OCI-LY7 (cell line): ENCODE results near the gene GDF10. TPM values are rescaled to one million over a fixed set of nuclear protein-coding genes. Genes with fewer than 3 reads are reported as not detected.

ENCODE experiments used
- BruUV-seq: library from RNA; stranded (reverse); fragments of 400-500 nt; replicated peaks from 2 replicates; lab custom pipeline; 2021; lab: Mats Ljungman, UMichigan
- CTCF ChIA-PET: fragments of 300-600 bp; sonication (Branson Sonifier 250); formaldehyde crosslinking; loops from one replicate; lab custom pipeline; 2022; ENCODE audit warnings: antibody characterized with exemption; ENCODE audit not compliant: unreplicated experiment; lab: Charles Lee
- POLR2A ChIA-PET: fragments of 300-600 bp; sonication (Branson Sonifier 250); formaldehyde crosslinking; loops from one replicate; lab custom pipeline; 2022; ENCODE audit warnings: antibody characterized with exemption; lab: Charles Lee
- DNase-seq: peaks from one replicate; pipeline ENCODE4 v3.0.0-alpha.2; 2015; ENCODE audit warnings: low spot score
- H2AFZ ChIP-seq: fragments of 200-600 bp; sonication (generic), shearing (Covaris generic); 2 replicates; pipeline ENCODE4 v1.6.1; 2014; ENCODE audit warnings: mild to moderate bottlenecking, antibody characterized with exemption, low read length, moderate library complexity
- H3K27ac ChIP-seq: fragments of 200-600 bp; sonication (generic); 2 replicates; pipeline ENCODE4 v1.5.1; 2014; ENCODE audit warnings: mixed run types, low read depth, mild to moderate bottlenecking, moderate library complexity, low read length, inconsistent platforms; ENCODE audit not compliant: poor library complexity, severe bottlenecking
- H3K36me3 ChIP-seq: fragments of 200-600 bp; sonication (generic); 2 replicates; pipeline ENCODE4 v1.6.1; 2014; ENCODE audit warnings: mild to moderate bottlenecking, antibody characterized with exemption, low read length, moderate library complexity, mixed read lengths; ENCODE audit not compliant: insufficient read depth
- H3K4me1 ChIP-seq: fragments of 200-600 bp; sonication (generic); 2 replicates; pipeline ENCODE4 v1.5.1; 2014; ENCODE audit warnings: mild to moderate bottlenecking, low read length; ENCODE audit not compliant: insufficient read depth, poor library complexity, severe bottlenecking
- H3K4me2 ChIP-seq: fragments of 200-600 bp; sonication (generic); 2 replicates; pipeline ENCODE4 v1.6.1; 2014; ENCODE audit warnings: mild to moderate bottlenecking, low read length
- H3K4me3 ChIP-seq: fragments of 200-600 bp; sonication (generic); 2 replicates; pipeline ENCODE4 v1.5.1; 2014; ENCODE audit warnings: mild to moderate bottlenecking, low read depth, low read length; ENCODE audit not compliant: poor library complexity, severe bottlenecking
- H3K79me2 ChIP-seq: fragments of 200-600 bp; sonication (generic); 2 replicates; pipeline ENCODE4 v1.6.1; 2016; ENCODE audit warnings: low read depth, mild to moderate bottlenecking, low read length, moderate library complexity, mixed read lengths; ENCODE audit not compliant: insufficient read depth
- H3K9me2 ChIP-seq: fragments of 200-600 bp; sonication (generic); 2 replicates; pipeline ENCODE4 v1.6.1; 2016; ENCODE audit warnings: mild to moderate bottlenecking, low read length, mixed read lengths; ENCODE audit not compliant: insufficient read depth
- H3K9me3 ChIP-seq: fragments of 200-600 bp; sonication (generic); 2 replicates; pipeline ENCODE4 v1.6.1; 2014; ENCODE audit warnings: mild to moderate bottlenecking, mixed run types, low read length, mixed read lengths
- H4K20me1 ChIP-seq: fragments of 200-600 bp; sonication (generic); 2 replicates; pipeline ENCODE4 v1.6.1; 2014; ENCODE audit warnings: mild to moderate bottlenecking, antibody characterized with exemption, low read length, moderate library complexity, mixed read lengths; ENCODE audit not compliant: insufficient read depth
- EZH2phosphoT487 ChIP-seq: fragments of 200-600 bp; sonication (generic); IDR thresholded peaks from 2 replicates; pipeline ENCODE4 v1.6.1; 2018; ENCODE audit warnings: low read depth, borderline replicate concordance, mild to moderate bottlenecking, mixed run types, antibody characterized with exemption, low read length, moderate library complexity, mixed read lengths
- intact Hi-C: fragments of 100-400 bp; cut with micrococcal nuclease; formaldehyde crosslinking; loops from one replicate; pipeline ENCODE4 v1.10.0; 2022; ENCODE audit not compliant: unreplicated experiment
- total RNA-seq, 2 experiments: library from RNA; depleted of rRNA in 1 of 2; stranded (reverse); fragments of >200 nt in 1 of 2; shearing (Covaris generic) in 1 of 2; gene quantifications; 2 replicates each; pipeline ENCODE4 v1.2.3, GENCODE V29; 2014 to 2022
- TF ChIP-seq, protein P1 (sequence below): fragments of 200-600 bp; sonication (generic); conservative IDR thresholded peaks from 2 replicates; pipeline ENCODE4 v1.5.1; 2014; ENCODE audit warnings: mild to moderate bottlenecking, antibody characterized with exemption, low read length, moderate library complexity, mixed read lengths

GDF10 gene
- total RNA-seq, 2 experiments from 2014 or later = not detected

DNA sequence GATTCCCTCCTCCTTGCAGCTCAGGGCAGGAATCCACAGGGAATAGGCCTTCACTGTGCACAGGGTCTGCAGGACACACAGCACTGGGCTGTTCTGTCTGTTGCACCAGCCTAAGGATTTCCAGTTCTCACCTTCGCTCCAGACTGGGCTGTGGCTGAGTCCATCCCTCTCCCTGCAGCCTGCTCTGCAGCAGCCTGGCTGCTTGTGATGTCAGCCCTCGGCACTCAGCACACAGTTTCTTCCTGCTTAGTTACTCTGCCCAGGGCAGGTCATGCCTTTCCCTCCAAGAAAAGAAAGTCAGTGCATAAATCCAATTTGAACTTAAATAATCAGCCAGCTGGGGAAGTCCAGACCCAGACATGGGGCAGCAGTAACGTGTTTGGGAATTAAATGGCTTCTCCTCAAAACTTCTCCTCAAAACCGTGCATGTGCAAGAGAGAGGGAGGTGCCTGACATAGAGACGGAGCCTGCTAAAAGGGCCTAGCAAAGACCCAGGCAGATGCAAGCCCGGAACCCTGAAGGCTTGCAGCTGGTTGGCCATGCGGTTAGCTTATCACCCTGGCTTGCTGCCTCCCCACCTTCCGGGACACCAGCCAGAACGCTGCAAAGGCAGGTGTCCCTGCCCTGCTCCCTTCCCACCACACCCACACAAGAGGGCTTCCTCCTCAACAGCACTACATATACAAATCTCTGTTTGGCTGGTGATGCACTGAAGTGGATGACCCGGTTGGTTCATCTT lies 11.4 kb downstream of the GDF10 start:
- intact Hi-C loops = loop anchor here (10.0 kb wide), 1 partner anchor 63 kb away; no protein-coding TSS in a partner anchor
- no TSS peak for BruUV-seq
- POLR2A ChIA-PET = no interaction called here

DNA sequence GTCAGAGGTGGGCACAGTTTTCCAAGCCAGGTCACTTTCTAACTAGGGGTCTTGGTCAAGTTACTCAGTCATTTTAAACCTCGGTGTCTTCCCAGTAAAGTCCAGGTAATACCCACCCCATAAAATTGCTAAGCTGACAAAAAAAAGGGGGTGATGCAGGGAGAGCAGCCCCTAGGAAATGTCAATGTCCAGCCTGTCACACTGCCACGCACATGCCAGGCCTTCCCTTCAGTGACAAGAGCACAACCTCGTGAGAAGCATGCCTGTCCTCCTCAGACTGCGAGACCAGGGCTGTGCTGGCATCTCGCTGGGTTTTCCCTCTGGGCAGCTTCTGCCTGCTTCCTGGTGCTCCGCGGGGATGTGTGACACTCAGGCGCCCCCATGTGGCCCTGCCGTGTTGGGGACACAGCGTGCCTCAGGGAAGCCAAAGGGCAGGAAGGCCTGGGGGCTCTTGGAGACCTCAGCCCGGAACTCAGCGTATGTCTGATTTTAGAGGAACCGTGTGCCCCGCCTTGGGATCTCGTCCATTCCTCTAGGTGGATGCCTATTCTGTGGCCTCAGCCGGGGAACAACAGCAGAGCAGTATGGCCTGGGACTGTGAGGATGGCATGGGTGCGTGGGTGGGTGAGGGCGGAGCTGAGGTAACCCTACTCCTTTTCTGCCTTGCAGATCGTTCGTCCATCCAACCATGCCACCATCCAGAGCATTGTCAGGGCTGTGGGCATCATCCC lies 12.1 kb downstream of the GDF10 start:
- Histone ChIP-seq H3K4me1 (no peaks in the 10 kb centered on the region), H3K4me3 (no peak overlapping the region), H3K9me2 (no peaks in the 10 kb centered on the region), H3K4me2 (no peak overlapping the region), H3K36me3 (no peaks in the 10 kb centered on the region), H4K20me1 (no peaks in the 10 kb centered on the region), H3K9me3 (no peaks in the 10 kb centered on the region), H2AFZ (peak overlapping the region; percentile 48; the same call in 1 of the 2 replicates), H3K79me2 (no peaks in the 10 kb centered on the region), H3K27ac (no peak overlapping the region)
- DNase-seq = peak; percentile 76
- ChIA-PET CTCF (interaction anchor here (1.4 to 1.9 kb wide), 2 partner anchors 265 to 287 kb away, joined by 10 read pairs; no protein-coding TSS in a partner anchor), POLR2A (no interaction called here)
- intact Hi-C loops = loop anchor here (1.0 to 10.0 kb wide), 3 partner anchors 63 to 288 kb away; no protein-coding TSS in a partner anchor
- no TSS peak for BruUV-seq
- TF ChIP-seq, protein P1, sequence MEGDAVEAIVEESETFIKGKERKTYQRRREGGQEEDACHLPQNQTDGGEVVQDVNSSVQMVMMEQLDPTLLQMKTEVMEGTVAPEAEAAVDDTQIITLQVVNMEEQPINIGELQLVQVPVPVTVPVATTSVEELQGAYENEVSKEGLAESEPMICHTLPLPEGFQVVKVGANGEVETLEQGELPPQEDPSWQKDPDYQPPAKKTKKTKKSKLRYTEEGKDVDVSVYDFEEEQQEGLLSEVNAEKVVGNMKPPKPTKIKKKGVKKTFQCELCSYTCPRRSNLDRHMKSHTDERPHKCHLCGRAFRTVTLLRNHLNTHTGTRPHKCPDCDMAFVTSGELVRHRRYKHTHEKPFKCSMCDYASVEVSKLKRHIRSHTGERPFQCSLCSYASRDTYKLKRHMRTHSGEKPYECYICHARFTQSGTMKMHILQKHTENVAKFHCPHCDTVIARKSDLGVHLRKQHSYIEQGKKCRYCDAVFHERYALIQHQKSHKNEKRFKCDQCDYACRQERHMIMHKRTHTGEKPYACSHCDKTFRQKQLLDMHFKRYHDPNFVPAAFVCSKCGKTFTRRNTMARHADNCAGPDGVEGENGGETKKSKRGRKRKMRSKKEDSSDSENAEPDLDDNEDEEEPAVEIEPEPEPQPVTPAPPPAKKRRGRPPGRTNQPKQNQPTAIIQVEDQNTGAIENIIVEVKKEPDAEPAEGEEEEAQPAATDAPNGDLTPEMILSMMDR = peak; percentile 87
- no peak for TF ChIP-seq EZH2phosphoT487

More for the DNA sequence above, 11.4 kb downstream of the GDF10 start:
- no peaks in the 10 kb centered on the region for H3K4me1 ChIP-seq
- H3K36me3 ChIP-seq = no peaks in the 10 kb centered on the region
- no peak overlapping the region for H3K27ac ChIP-seq
- no peak overlapping the region for H3K4me2 ChIP-seq
- TF ChIP-seq, protein P1 = no peak
- TF ChIP-seq EZH2phosphoT487 = no peak
- H3K79me2 ChIP-seq = no peaks in the 10 kb centered on the region
- no peak for DNase-seq
- peak overlapping the region; percentile 48; the same call in 1 of the 2 replicates for H2AFZ ChIP-seq
- H3K9me3 ChIP-seq = no peaks in the 10 kb centered on the region
- no peaks in the 10 kb centered on the region for H4K20me1 ChIP-seq
- CTCF ChIA-PET = interaction anchor here (0.6 to 1.9 kb wide), 3 partner anchors 114 to 286 kb away, joined by 3 to 10 read pairs (median 10); no protein-coding TSS in a partner anchor
- H3K9me2 ChIP-seq = no peaks in the 10 kb centered on the region
- H3K4me3 ChIP-seq = no peak overlapping the region
